Sigmoid colon (tissue), 4 donors: Measurements from ENCODE around the gene SETBP1.

Experiments used
- EP300 ChIP-seq, 4 donors: sonication (generic); formaldehyde crosslinking; IDR thresholded peaks; one replicate each; pipeline ENCODE4 v1.6.1; 2017; ENCODE audit warnings: antibody characterized with exemption in 4 of 4
- POLR2A ChIP-seq, 2 donors: fragments of 450-650 bp; IDR thresholded peaks; one replicate each; pipeline ENCODE4 v1.6.1; 2016; ENCODE audit warnings: antibody characterized with exemption in 2 of 2, mild to moderate bottlenecking in 2 of 2, moderate library complexity in 2 of 2
- POLR2AphosphoS5 ChIP-seq, 4 donors: sonication (generic); formaldehyde crosslinking; IDR thresholded peaks; one replicate each; pipeline ENCODE4 v1.6.1; 2017; ENCODE audit warnings: antibody characterized with exemption in 4 of 4
- TF ChIP-seq, protein P1 (sequence below), 4 experiments: fragments of 450-650 bp in 3 of 4; fragments of 200-600 bp in 1 of 4; IDR thresholded peaks; one replicate each; pipeline ENCODE4 v1.5.1; 2016 to 2019; ENCODE audit warnings: antibody characterized with exemption in 4 of 4, mild to moderate bottlenecking in 3 of 4, moderate library complexity in 2 of 4

DNA sequence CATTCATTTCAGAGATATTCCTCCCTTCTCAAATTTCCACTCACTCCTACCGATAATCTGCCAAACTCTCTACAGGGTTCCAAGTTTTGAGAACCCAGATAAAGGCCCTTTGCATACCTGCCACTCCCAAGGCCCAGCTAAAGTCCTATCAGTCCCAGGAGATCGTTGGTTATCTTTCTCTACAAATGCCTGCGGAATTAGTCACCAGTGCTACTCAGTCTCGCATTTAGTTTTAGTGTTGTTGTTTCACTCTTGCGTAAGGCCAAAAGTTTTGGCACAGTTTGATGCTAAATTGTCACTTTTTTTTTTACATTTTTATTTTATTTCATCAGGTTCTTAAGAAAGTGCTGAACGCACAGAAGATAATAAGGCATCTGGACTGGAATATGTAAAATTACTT is 29.2 kb upstream of the SETBP1 start:
- no peak for TF ChIP-seq POLR2A (IDR thresholded peaks at IDR 0.05)
- TF ChIP-seq, protein P1, sequence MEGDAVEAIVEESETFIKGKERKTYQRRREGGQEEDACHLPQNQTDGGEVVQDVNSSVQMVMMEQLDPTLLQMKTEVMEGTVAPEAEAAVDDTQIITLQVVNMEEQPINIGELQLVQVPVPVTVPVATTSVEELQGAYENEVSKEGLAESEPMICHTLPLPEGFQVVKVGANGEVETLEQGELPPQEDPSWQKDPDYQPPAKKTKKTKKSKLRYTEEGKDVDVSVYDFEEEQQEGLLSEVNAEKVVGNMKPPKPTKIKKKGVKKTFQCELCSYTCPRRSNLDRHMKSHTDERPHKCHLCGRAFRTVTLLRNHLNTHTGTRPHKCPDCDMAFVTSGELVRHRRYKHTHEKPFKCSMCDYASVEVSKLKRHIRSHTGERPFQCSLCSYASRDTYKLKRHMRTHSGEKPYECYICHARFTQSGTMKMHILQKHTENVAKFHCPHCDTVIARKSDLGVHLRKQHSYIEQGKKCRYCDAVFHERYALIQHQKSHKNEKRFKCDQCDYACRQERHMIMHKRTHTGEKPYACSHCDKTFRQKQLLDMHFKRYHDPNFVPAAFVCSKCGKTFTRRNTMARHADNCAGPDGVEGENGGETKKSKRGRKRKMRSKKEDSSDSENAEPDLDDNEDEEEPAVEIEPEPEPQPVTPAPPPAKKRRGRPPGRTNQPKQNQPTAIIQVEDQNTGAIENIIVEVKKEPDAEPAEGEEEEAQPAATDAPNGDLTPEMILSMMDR (IDR thresholded peaks at IDR 0.05) = no peak
- no peak for TF ChIP-seq POLR2AphosphoS5 (IDR thresholded peaks at IDR 0.05)
- no peak for TF ChIP-seq EP300 (IDR thresholded peaks at IDR 0.05)
